Measurements from ENCODE around the gene SECISBP2L.

SECISBP2L gene

DNA sequence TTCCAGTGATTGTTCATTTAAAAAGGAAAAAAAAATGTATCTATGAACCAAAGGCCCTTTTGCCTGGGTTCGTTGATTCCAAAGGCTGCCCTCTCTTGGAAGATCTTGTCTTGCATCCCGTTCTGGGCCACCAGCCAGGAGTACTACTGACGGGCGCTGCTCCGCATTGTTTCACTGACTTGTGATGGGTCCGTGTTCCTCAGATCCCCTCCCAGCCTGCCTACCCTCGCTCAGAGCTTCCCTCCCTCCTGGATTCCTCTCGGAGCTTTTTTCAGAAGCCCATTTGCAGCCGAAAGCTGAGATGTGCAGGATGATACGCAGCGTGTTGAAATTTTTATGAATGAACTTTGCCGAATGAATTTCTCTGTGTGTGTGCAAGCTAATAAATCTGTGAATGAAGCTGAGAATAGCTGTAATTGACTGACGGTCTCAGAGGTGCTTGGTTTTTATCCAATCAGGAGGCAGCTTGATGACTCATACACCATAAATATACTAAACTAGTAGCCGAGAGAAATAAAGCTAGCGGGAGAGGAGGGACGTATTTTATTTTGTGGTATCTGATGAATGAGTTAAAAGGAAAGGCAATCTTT, 82.6 kb downstream of the SECISBP2L start, which contains the start of gene SHC4:
Gene SHC4, minus strand, starts transcription at position 396 of the 590 bp plus-strand sequence. CDS start 904 bp downstream, outside the sequence.
- H3K4me1 Mint-ChIP-seq (ENCODE audit: low read depth in 2 of 2) = peaks cover 26 to 27% of the 10 kb centered on the region in 2 donors
- no peak for DNase-seq
- H3K36me3 Mint-ChIP-seq (ENCODE audit: insufficient read depth) = no peaks in the 10 kb centered on the region
- peak within 1 kb of the TSS; percentile 80 to 83 for H3K4me3 Mint-ChIP-seq
- ATAC-seq (replicated peaks) = peak; percentile 62
- H3K9me3 Mint-ChIP-seq = no peaks in the 10 kb centered on the region
- H3K27ac Mint-ChIP-seq = peak within 1 kb of the TSS; percentile 7 to 23
- peaks cover 14 to 25% of the 10 kb centered on the region in 2 donors for H3K27me3 Mint-ChIP-seq

DNA sequence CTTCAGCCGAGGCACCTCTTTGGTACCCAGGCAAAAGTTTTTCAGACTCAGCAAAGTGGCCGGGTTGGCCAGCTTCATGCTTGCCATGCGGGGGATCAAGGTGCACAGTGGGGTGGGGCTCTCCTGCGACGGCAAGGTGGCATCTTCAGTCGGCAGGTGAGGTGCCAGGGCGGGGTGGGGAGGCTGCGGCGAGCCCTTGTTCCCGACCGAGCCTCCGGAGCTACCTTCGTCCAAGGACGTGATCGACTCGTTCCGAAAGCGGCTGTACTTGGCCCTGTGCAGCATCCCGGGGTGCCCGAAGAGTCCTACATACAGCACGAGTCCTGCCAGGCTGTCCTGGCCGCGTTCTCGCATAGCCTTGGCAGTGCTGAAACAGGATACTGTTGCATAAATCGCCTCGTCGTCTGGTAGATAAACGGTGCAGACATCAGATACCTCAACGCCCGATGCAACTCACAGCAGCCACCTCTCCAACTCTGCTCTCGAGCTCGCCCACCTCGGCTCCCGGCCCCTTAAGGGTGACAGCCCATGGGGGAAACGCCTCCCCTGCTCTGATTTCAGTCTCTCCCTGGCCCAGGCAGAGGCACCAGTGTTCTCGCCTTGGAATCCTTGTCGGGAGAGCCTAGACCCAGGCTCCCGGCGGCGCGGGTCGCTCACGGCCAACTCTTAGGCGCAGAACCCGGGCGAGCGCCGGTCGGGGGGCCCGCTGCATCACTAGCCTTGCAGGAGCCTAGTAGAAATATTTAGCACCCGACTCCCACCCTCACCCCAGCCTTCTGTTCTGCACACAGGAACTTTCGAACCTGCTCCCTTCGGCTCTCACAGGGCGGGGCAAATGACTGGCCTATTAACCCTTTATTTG, 83.4 kb downstream of the SECISBP2L start:
- Mint-ChIP-seq H3K4me1 (ENCODE audit: low read depth in 2 of 2) (peaks cover 26 to 27% of the 10 kb centered on the region in 2 donors), H3K9me3 (no peaks in the 10 kb centered on the region), H3K4me3 (peak overlapping the region; percentile 80 to 83), H3K36me3 (ENCODE audit: insufficient read depth) (no peaks in the 10 kb centered on the region), H3K27ac (no peak overlapping the region), H3K27me3 (peaks cover 14 to 28% of the 10 kb centered on the region in 2 donors)
- ATAC-seq (replicated peaks) = peak; percentile 20
- no peak for DNase-seq

DNA sequence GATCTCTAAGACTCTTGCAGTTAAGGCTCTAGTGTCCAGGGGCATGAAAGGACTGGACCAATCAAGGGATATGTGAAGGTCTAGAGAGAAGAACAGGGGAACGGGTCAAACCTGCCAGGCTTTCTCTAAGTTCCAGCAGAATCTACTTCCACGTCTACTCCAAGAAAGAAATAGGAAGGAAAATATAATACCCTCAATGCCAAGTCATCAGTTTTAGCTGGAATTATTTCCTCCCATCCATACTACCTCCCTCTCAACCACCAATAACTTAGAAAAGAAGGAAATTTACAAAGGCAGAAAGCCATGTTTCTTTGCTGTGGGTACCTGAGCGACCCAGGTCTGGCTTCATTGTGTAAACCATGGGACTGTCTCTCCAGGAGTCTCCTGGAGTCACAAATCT, 90.3 kb downstream of the SECISBP2L start:
- Mint-ChIP-seq H3K4me1 (ENCODE audit: low read depth in 2 of 2) (no peaks in the 10 kb centered on the region), H3K4me3 (no peak overlapping the region), H3K27me3 (peaks cover 8 to 16% of the 10 kb centered on the region in 2 donors), H3K9me3 (no peaks in the 10 kb centered on the region), H3K27ac (no peak overlapping the region), H3K36me3 (ENCODE audit: insufficient read depth) (no peaks in the 10 kb centered on the region)
- DNase-seq = no peak
- ATAC-seq (replicated peaks) = no peak

DNA sequence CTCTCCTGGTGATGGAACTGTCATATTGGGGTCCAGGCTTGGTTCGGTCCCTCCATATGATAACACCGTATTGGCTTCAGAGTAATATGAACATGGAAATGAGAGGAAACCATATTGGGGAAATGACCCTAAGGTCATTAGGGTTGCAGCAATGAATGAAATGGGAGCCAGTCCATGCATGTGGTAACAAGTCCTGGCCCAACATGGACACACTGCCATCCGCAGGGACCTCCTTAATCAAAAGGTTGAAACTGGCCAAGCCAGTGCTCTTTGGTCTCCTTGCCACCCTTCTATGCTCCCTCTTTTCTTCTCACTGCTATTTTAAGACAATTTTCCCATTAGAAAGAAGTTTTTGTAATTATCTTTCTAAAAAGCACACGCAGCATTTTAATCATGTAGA, 90.9 kb downstream of the SECISBP2L start:
- Mint-ChIP-seq H3K27me3 (peaks cover 14 to 22% of the 10 kb centered on the region in 2 donors), H3K4me1 (ENCODE audit: low read depth in 2 of 2) (no peaks in the 10 kb centered on the region), H3K27ac (no peak overlapping the region), H3K9me3 (no peaks in the 10 kb centered on the region), H3K36me3 (ENCODE audit: insufficient read depth) (no peaks in the 10 kb centered on the region), H3K4me3 (no peak overlapping the region)
- no peak for ATAC-seq (replicated peaks)
- no peak for DNase-seq

DNA sequence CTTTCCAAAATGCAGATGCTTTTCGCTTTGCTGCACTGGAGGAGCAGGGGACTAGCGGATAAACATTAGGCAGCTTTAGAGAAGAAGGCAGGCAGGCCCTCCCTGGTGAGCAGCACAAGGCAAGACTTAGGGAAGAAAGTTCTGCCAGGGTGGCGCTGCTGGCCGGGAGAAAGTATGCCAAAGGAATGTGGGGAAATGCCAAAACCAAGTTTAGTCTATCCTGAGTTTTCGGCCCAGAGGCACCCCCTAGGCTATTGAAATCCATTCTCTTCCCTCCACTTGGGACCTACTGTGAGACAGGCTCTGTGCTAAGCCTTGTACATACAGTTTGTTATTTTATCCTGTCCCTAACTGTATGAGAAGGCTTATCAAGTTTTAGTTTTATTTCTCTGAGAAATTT, 91.7 kb downstream of the SECISBP2L start:
- Mint-ChIP-seq H3K27ac (no peak overlapping the region), H3K36me3 (ENCODE audit: insufficient read depth) (no peaks in the 10 kb centered on the region), H3K27me3 (peaks cover 16 to 18% of the 10 kb centered on the region in 2 donors), H3K9me3 (no peaks in the 10 kb centered on the region), H3K4me1 (ENCODE audit: low read depth in 2 of 2) (no peaks in the 10 kb centered on the region), H3K4me3 (no peak overlapping the region)
- no peak for ATAC-seq (replicated peaks)
- DNase-seq = no peak

DNA sequence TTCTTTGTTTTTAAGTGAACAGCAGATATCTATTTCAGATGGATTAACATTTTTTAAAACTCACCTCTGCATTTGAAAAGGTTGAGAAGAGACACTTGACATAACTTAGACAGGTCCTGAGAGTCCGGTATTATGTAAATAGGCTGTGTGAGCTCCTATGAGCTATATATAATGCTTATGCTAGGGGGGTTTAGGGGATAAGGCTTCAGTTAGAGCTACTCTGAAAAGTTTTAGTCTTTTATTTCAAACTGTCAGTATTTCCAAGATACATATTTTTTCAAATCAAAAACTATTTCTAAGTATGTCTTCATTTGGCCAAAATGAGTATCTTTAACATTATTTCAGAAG, 99.4 kb downstream of the SECISBP2L start:
- no peaks in the 10 kb centered on the region for H3K9me3 Mint-ChIP-seq
- no peaks in the 10 kb centered on the region for H3K36me3 Mint-ChIP-seq (ENCODE audit: insufficient read depth)
- H3K4me1 Mint-ChIP-seq (ENCODE audit: low read depth in 2 of 2) = no peaks in the 10 kb centered on the region
- DNase-seq (no peak), ATAC-seq (replicated peaks) (no peak)
- no peak overlapping the region for H3K27ac Mint-ChIP-seq
- H3K4me3 Mint-ChIP-seq = no peak overlapping the region
- H3K27me3 Mint-ChIP-seq = peaks cover 27 to 32% of the 10 kb centered on the region in 2 donors

DNA sequence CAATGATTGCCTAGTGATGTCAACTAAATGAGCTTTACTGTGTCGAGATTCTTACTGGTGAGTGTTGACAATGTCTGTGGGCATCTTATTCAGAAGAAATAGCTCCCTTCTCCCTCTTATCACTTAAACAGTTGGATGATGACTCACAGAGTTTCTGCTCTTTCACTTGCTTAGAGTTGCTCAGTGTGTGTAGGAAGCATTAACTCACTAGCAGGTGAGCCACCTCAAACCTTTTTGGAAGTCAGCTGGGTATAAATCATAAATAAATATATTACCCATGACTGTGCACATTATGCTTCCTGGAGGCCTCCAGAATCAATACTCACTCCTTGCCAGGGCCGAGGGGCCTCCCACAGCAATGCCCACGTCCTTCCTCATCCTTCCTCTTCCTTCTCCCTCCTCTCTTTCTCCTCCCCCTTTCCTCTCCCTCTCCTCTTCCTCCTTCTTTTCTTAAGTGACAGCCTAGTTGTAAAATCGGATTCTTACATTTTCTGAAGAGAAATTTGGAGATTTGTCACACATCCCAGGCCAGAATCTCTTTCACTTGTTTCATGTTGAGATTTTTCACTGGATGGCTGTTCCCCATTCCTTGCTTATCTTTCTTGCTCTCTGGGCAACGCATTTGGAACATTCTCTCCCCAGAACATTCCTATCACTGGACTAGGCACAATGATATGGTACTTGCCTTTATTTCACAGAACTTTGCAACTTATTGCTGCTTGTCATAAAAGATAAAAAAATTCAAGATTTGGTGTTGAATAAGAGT, 100.0 kb downstream of the SECISBP2L start:
- Mint-ChIP-seq H3K4me1 (ENCODE audit: low read depth in 2 of 2) (no peaks in the 10 kb centered on the region), H3K36me3 (ENCODE audit: insufficient read depth) (no peaks in the 10 kb centered on the region), H3K27ac (no peak overlapping the region), H3K4me3 (no peak overlapping the region), H3K9me3 (no peaks in the 10 kb centered on the region), H3K27me3 (peaks cover 31 to 32% of the 10 kb centered on the region in 2 donors)
- no peak for DNase-seq
- no peak for ATAC-seq (replicated peaks)

DNA sequence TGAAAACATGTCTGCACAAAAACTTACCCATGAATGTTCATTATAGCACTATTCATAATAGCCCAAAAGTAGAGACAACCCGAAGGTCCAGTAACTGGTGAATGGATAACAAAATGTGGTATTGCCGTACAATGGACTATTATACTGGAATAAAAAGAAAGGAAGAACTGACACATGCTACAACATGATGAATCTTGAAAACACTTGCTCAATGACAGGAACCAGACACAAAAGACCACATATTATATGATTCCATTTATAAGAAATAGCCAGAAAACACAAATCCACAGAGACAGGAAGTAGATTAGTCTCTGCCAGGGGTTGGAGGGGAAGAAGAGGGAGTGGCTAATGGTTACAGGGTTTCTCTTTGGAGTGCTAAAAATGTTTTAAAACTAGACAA, 100.9 kb downstream of the SECISBP2L start:
- Mint-ChIP-seq H3K36me3 (ENCODE audit: insufficient read depth) (no peaks in the 10 kb centered on the region), H3K9me3 (no peaks in the 10 kb centered on the region), H3K4me3 (no peak overlapping the region), H3K27ac (no peak overlapping the region), H3K27me3 (peaks cover 30 to 32% of the 10 kb centered on the region in 2 donors), H3K4me1 (ENCODE audit: low read depth in 2 of 2) (no peaks in the 10 kb centered on the region)
- ATAC-seq (replicated peaks) (no peak), DNase-seq (no peak)

DNA sequence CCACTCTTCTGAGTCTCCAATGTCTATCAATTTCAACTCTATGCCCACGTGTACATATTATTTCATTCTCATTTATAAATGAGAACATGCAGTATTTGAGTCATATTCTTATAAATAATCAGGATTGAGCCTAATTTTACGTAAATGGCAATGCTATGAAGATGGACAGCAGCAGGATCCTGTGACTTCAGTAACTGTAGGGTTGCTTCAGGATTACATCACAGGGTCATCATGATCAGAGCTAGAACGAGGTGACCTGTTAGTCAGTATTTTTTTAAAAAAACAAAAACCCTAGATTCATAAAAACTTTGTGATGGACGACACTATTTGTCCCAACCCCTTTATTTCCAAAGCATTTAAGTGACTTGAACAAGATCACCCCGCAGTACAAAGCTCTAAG, 104.3 kb downstream of the SECISBP2L start:
- DNase-seq (no peak), ATAC-seq (replicated peaks) (no peak)
- Mint-ChIP-seq H3K36me3 (ENCODE audit: insufficient read depth) (no peaks in the 10 kb centered on the region), H3K27ac (no peak overlapping the region), H3K4me3 (no peak overlapping the region), H3K4me1 (ENCODE audit: low read depth in 2 of 2) (no peaks in the 10 kb centered on the region), H3K9me3 (no peaks in the 10 kb centered on the region), H3K27me3 (peaks cover 27 to 37% of the 10 kb centered on the region in 2 donors)

DNA sequence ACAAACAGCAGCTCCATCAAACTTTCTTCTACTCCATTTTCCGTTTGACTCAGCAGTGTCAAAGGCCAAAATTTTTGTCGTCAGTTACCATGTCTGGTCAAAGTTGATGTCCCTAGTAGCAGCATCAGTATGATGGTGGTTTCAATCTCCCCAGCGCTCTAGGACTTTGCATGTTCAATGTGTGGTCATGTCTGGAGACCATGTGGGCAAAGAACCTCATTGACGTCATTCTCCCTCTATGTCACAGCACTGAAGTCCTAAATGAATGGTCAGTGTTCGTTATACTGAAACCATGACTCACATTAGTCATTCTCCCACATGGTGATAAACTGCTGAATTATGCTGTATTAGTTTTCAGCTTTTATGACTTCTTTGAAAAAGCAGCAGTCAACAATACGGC, 105.7 kb downstream of the SECISBP2L start:
- no peak overlapping the region for H3K27ac Mint-ChIP-seq
- H3K4me3 Mint-ChIP-seq = no peak overlapping the region
- H3K4me1 Mint-ChIP-seq (ENCODE audit: low read depth in 2 of 2) = no peaks in the 10 kb centered on the region
- no peak for DNase-seq
- no peaks in the 10 kb centered on the region for H3K9me3 Mint-ChIP-seq
- no peaks in the 10 kb centered on the region for H3K36me3 Mint-ChIP-seq (ENCODE audit: insufficient read depth)
- H3K27me3 Mint-ChIP-seq = peaks cover 28 to 30% of the 10 kb centered on the region in 2 donors
- peak; percentile 43 for ATAC-seq (replicated peaks)

DNA sequence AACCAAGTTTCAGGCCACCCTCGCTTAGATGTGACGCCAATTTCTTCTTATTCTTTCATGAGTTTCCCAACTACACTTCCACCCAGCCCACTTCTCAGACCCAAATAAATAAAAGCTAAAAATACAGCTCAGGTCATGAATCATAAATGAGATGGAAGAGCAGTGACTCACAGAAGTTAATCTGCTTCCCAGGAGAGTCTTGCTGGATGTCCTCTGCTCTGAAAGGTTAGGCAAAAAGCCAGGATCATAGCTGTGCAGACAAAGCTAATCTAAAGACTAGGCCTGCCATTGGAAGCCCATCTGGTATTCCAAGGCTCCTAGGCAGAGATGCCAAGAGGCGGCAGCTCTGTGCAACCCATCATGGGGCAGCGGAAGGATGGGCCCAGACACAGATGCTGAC, 106.6 kb downstream of the SECISBP2L start:
- Mint-ChIP-seq H3K9me3 (no peaks in the 10 kb centered on the region), H3K36me3 (ENCODE audit: insufficient read depth) (no peaks in the 10 kb centered on the region), H3K27me3 (peaks cover 30 to 33% of the 10 kb centered on the region in 2 donors), H3K4me3 (no peak overlapping the region), H3K4me1 (ENCODE audit: low read depth in 2 of 2) (no peaks in the 10 kb centered on the region), H3K27ac (no peak overlapping the region)
- no peak for ATAC-seq (replicated peaks)
- no peak for DNase-seq

Measured in effector memory CD8-positive, alpha-beta T cell (primary cell).